NCI-H146 (cell line): ENCODE results near the gene ADAMTS6.
A peak's percentile ranks its signal among the peaks of the same experiment; 100 is the strongest.
"Not testable (repeated sequence)": the region's sequence is repeated elsewhere in the genome, so short reads cannot be mapped to it uniquely, and the experiment has no call there.

Experiments used
- DNase-seq: peaks from one replicate; lab custom pipeline; 2025; lab: John Stamatoyannopoulos, UW

ADAMTS6 gene, protein sequence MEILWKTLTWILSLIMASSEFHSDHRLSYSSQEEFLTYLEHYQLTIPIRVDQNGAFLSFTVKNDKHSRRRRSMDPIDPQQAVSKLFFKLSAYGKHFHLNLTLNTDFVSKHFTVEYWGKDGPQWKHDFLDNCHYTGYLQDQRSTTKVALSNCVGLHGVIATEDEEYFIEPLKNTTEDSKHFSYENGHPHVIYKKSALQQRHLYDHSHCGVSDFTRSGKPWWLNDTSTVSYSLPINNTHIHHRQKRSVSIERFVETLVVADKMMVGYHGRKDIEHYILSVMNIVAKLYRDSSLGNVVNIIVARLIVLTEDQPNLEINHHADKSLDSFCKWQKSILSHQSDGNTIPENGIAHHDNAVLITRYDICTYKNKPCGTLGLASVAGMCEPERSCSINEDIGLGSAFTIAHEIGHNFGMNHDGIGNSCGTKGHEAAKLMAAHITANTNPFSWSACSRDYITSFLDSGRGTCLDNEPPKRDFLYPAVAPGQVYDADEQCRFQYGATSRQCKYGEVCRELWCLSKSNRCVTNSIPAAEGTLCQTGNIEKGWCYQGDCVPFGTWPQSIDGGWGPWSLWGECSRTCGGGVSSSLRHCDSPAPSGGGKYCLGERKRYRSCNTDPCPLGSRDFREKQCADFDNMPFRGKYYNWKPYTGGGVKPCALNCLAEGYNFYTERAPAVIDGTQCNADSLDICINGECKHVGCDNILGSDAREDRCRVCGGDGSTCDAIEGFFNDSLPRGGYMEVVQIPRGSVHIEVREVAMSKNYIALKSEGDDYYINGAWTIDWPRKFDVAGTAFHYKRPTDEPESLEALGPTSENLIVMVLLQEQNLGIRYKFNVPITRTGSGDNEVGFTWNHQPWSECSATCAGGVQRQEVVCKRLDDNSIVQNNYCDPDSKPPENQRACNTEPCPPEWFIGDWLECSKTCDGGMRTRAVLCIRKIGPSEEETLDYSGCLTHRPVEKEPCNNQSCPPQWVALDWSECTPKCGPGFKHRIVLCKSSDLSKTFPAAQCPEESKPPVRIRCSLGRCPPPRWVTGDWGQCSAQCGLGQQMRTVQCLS (N-terminal part only)

DNA sequence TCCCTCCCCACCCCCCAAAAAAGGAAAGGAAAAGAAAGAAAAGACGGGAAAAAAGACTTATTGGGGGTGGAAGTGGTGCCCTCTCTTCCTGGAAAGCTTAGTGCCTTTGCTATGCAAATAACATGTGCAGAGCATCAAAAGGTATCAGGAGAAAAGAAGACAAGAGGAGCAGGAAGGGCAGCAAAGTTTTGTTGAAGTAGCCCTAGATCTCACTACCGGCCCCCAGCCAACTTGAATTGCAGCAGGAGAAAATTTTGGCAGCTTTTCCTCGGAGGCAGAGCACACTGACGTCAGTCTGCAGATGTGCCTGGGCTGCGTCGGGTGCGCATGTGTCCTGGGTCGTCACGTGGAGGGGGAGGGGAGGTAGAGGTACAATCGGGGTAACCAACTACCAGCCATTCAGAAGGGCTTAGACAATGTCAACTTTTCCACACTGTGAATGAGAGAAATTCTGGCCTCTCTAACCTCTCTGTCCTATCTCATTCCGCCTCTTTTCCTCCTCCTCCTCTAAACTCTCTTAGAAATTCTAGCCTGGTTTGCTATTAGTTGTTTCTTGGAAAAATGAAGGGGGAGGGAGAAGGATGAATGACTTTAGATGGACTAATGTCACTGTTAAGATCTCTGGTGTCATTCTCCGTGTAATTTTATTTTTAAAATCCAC is at the start of gene ADAMTS6:
TSS of gene ADAMTS6 (minus strand) at position 286 of the 661 bp plus-strand sequence. CDS start 8,247 bp downstream, outside the sequence.
- DNase-seq = peak; percentile 49

DNA sequence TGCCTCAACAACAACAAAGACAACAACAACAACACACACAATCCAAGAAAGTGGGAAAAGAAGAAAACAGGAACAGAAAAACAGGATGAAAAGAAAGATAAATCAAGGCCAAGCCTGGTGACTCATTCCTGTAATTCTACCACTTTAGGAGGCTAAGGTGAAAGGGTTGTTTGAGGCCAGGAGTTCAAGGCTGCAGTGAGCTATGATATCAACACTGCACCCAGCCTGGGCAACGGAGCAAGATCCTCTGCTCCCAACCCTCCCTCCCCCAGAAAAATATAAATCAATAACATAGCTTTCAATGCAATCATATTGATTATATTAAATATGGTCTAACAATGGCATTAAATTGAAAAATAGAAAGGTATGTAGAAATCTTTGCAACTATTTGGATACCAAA is 49.2 kb upstream of the ADAMTS6 start:
- no peak for DNase-seq

DNA sequence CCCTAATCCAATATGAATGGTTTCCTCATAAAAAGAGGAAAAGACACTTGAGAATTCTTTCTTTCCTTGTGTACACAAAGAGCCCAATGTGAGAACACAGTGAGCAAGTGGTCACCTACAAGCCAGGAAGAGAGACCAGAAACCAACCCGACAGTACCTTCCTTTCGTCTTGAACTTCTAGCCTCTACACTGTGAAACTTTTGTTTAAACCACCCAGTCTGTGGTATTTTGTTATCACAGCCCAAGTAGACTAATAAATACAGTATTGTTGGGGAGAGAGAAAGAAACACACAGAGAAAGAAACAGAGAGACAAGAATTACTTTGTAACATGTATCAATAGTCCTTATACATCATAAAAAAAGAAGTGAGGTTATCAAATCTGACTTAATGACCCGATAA is 44.0 kb upstream of the ADAMTS6 start:
- DNase-seq = no peak

DNA sequence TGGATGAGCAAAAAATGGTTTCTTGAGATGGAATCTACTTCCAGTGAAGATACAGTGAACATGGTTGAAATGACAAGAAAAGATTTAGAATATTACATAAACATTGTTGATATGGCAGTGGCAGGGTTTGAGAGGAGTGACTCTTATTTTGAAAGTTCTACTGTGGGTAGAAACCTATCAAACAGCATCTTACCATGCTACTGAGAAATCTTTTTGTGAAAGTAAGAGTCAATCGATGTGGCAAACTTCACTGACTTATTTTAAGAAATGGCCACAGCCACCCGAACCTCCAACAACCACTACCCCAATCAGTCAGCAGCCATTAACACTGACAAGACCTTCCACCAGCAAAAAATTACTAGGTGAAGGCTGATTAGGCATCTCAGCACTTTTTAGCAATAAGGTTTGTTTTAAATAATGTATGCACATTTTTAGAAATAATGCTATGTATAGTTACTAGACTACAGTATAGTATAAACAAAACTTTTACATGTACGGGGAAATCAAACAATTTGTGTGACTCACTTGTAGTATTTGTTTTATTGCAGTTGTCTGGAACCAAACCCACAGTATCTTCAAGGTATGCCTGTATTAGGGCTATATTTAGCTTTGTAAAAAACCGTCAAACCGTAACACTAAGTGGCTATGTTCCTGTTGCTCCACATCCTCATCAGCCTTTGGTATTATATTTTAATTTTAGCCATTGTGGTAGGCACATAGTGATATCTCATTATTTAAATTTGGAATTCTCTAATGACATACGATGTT is 30.6 kb upstream of the ADAMTS6 start:
- DNase-seq = no peak

DNA sequence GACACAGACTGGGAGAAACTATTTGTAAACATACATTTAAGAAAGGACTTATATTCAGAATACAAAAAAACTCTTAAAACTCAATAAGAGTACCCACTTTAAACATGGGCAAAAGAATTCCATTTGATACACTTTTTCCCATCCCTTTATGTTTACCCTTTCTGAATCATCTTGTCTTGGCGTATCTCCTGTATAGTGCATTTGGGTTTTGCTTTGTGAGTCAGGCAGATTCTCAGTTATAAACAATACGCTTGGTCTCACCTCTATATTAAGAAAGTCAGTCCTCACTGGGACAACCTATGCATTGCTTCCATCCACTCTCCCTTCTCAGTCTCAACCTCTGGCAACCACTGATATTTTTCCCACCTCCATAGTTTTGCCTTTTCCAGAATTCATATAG is 27.3 kb upstream of the ADAMTS6 start:
- DNase-seq = no peak

DNA sequence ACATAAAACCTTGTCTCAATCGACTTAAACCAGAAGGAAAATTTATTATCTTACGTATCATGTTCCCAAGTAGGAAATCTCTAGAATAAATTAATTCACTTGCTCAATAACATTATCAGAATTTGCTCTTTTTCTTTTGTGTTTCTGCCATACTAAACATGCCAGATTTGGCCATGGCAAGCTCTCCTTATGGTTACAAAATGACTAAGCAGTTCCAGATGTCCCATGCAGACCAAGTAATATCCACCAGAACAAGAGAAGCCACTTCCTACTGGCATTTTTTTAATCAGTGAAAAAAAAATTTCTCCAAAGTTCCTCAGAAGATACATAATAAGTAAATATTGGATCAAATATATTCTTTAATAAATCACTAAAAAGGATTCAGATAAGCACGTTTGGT is 25.2 kb upstream of the ADAMTS6 start:
- DNase-seq = no peak

DNA sequence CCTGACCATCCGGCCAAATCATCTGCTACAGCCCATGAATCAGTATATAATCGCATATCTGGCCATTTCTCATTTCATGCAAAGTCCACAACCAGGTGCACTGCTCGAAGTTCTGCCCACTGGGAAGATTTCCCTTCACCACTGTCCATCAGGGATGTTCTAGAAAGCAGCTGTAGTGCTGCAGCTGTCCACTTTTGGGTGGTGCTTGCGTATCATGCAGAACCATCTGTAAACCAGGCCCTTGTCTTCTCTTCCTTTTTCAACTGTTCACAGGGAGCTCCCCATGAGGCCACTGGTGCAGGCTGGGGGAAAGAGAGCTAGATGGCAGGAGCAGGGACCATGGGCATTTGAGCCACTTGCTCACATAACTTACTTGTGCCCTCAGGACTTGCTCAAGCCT is 7.4 kb upstream of the ADAMTS6 start:
- DNase-seq = no peak

DNA sequence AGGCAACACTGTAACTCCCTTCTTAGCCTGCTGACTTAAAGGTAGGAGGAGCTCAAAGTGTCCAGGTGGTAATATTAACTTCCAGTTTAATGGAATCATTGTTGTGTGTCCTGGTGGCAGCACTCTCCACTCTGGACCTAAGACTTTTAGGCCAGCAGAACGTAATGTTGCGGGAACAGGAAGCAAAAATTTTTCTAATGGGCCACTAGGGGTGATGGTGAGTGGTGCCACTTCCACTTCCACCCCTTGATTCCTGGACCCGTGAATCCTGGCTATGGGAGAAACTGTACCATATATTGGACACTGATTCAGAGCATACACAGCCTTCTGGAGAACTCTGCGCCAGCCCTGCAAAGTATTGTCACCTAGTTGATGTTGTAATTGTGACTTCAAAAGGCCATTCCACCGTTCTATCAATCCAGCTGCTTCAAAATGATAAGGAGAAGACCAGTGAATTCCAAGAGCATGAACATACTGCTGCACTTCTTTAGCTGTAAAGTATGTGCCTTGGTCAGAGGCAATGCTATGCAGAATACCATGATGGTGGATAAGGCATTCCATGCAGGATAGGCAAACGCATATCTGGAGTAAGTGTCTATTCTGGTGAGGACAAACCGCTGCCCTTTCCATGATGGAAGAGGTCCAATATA is 6.4 kb upstream of the ADAMTS6 start:
- not testable (repeated sequence) for DNase-seq

DNA sequence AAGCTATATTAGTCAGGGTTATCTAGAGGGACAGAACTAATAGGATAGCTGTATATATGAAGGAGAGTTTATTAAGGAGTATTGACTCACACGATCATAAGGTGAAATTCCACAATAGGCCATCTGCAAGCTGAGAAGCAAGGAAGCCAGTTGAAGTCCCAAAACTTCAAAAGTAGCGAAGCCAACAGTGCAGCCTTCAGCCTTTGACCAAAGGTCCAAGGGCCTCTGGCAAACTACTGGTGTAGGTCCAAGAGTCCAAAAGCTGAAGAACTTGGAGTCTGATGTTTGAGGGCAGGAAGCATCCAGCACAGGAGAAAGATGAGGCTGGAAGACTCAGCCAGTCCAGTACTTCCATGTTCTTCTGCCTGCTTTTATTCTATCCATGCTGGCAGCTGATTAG is 5.1 kb upstream of the ADAMTS6 start:
- not testable (repeated sequence) for DNase-seq

DNA sequence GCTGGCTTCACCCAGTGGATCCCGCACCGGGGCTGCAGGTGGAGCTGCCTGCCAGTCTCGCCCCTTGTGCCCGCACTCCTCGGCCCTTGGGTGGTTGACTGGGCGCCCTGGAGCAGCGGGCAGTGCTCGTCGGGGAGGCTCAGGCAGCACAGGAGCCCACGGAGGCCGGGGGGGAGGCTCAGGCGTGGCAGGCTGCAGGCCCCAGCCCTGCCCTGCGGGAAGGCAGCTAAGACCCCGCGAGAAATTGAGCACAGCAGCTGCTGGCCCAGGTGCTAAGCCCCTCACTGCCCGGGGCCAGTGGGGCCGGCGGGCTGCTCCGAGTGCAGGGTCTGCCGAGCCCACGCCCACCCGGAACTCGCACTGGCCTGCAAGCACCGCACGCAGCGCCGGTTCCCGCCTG is 3.7 kb upstream of the ADAMTS6 start:
- DNase-seq = no peak

DNA sequence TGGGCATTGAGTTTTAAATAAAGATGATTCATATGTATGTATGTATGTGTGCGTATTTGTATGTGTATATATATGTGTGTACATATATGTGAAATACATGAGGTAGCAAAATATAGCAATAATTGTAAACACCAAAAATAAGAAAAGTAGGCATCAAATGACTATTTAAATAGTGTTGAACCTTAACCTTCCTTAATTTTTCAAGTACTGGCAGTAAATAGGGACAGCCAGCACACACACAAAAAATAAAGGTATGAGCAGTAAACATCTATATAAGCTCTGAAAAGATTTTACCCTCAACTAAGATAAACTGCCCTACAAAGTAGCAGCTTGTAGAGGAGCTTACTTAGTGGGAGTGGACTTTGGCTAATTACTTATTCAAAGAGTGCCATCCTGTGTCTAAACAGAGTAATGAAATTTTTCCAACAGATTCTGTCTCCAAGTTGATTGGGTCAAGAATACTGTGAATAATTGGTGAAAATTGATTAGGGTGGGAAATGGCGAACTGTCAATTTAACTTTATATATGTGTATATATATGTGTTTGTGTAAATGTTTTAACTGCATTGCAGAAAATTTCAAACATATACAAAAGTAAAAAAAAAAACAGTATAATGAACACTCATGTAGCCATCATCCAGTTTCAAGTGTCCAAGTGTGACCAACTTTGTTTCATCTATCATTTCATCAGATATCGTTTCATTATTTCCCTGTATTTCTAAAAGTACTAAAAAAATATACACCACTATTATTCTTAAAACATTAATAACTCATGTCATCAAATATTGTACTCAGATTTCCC is 2.0 kb upstream of the ADAMTS6 start:
- DNase-seq = peak; percentile 56

DNA sequence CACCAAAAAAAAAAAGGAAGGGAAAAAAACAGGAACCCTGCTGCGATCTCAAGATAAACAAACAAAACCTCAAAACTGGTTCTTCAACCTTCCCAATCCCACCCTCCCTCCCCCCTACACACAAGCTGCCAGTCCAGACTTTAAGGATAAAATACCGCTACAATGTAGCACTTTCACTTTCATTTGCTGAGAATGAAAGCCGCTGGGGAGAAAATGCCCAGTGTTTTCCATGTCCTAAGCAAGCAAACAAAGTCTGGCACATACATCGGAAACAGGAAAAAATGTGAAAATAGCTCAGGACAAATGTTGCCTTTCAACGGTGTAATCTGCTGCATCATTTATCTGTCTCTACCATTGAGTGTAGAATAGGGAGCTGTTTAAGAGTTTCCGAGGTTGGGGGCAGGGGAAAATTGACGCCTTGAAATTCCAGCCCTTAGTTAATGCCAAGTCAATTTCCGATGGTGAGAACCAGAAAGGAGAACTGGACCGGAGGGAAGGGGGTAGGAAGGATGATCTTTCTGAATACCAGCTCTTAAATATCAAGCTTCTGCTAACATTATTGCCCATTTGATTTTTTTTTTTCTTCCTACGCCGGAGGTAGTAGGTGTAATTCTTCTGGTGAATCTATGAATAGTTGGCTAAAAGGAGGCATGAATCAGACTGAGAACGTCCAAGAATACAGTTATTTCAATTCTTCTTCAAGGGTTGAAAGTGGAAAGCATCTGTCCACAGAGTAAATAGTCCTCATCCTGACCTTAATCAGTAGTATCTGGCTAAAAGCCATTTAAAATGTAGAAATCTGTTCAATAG is 1.2 kb upstream of the ADAMTS6 start:
- peak; percentile 31 for DNase-seq

DNA sequence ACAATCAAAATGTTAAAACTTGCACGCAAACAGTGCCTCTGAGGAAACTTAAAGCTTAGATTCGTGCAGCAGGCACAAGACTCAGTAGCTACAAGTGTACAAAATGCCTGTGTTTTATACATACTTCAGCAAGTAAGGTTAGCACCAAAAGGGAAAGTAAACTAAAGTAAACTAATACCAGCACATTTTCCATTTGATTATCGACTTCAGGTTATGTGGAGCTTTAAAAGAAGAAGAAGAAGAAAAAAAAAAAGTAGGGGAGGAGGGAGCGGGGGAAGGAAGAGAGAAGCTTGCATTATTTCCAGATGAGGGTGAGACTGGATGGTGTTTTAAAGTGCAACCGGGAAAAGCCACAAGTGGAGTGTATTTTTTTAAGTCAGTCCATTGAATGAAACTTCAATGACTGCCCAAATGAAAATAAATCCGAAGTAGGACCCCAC is 596 bp upstream of the ADAMTS6 start:
- DNase-seq = no peak

DNA sequence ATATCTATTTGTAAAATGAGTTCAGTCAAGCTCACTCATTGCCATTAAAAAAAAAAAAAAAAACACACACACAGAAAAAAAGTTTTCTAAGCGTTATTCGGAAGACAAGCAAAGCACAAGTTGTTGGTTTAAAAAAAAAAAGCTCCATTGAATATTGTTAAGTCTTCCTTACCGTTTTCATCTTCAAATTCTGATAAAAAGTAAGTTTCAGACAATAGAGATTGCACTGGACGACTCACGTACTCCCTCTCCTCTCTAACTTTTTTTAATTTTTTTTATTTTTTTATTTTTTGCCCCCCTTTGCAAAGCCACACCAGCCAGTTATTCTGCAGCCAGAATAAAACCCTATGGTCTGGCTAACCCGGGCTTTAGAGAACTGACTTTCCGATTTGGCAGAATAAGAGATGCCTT is 544 bp downstream of the ADAMTS6 start:
- DNase-seq = no peak

DNA sequence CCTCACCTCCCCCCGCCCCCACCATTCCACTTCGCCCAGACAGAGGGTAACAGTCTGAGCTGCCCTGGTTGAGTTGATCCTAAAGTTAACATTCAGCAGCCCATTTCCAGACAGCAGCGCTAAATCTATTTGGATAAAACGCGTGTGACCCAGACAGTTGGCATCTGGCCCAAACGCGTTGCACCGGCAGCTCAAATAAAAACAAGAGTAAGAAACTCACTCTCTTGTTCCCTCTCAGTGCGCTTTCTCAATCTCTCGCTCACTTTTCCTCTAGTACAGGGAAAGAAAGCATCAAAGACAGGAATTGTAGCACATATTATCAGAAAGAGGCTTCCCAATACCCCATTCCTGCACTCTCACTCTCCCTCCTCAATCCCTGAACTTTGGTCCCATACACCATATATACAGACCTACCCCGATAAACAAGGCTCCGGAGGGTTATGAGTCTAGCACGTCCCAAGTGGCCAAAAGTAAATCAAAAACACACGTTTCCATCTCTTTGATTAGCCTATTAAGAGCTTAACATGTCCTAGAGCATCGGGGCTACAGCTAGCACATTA is 1.3 kb downstream of the ADAMTS6 start:
- DNase-seq = peak; percentile 34

DNA sequence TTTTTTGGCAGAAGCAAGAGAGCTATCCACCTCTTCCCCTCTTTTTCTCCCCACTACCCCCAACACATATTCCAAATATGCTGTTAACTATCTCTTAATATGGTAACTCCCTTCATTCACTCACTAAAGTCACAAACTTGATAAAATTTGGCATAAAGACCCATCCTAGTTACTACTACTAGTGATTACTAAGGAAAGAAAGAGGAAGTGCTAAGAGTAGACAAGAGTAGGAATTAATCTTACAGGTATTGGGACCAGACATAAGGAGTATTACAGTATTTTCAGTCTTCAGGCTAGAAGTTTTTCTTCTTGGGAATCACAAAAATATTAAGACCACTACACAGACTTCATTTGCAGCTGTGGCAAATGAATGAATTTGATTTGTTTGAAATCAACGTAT is 2.2 kb downstream of the ADAMTS6 start:
- no peak for DNase-seq

DNA sequence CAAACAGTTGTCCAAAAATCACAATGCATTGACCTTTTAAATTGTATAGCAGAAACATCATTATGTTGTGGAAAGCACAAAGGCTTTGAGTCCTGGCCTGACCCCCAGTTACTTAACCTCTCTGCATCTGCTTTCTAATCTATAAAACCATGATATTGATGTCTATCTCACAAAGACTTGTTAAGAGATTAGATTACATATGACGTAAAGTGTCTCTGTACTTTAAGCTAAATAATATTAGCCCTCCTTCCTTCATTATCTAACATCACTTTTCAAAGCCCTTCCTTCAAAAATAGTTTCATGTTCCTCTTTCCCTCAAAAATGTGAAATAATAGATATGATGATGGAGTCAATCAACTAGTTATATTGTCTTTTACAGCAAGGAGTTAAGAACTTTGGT is 3.4 kb downstream of the ADAMTS6 start:
- no peak for DNase-seq

DNA sequence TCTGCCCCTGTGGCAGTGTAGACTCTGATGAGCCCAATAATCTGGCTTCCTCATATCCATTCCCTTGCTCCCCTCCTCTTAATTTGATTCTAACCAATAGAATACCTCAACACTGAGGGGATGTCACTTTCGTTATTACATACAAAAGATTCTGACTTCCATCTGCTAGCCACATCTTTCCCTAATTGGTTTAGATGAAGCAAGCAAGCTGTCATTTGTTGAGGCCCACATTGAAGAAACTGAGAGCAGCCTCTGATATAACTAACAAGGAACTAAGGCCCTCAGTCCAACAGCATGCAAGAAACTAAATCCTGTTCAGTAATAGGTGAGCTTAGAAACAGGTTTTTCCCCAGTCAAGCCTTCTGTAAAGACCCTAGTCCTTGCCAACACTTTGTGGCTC is 5.8 kb downstream of the ADAMTS6 start:
- no peak for DNase-seq

DNA sequence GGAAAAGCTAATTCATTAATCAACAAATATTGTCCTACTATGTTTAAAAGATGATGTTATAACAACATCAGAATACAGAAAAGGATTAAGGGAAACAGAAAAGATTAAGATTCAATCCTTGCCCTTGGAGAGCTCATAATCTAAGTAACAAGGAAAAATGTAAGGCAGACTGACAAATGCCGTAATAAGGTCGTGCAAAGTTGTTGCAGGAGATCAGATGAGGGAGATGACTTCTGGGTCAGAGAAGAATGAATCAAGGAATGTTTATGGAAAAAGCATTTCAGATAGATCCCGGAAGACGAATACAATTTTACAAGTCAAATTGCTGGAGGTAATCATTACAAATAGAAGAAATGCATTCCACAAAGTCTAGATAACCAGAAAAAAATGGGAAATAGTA is 6.4 kb downstream of the ADAMTS6 start:
- no peak for DNase-seq
